SKM-1 treated with dmso at 0.1 percent for 144 hours (cell line): ENCODE data around the gene UBR4.

Experiments used
- DNase-seq: peaks from one replicate; lab custom pipeline; 2025; ENCODE audit not compliant: unreplicated experiment; lab: John Stamatoyannopoulos, UW

The UBR4 gene

GRCh38 chr1:19140465-19140864 is 69.6 kb downstream of the UBR4 start:
- no peak for DNase-seq

- DNase-seq: no peak
Observed at GRCh38 chr1:19139711-19140110, 70.4 kb downstream of the UBR4 start.

- no peak for DNase-seq
Observed at GRCh38 chr1:19138958-19139581, 71.0 kb downstream of the UBR4 start.

- no peak for DNase-seq
Observed at GRCh38 chr1:19138331-19138730, 71.7 kb downstream of the UBR4 start.

- DNase-seq: no peak
Observed at GRCh38 chr1:19137158-19137557, 72.9 kb downstream of the UBR4 start.

GRCh38 chr1:19133360-19133759 is 76.7 kb downstream of the UBR4 start:
- DNase-seq: no peak

- DNase-seq: no peak
Observed at GRCh38 chr1:19130468-19130867, 79.6 kb downstream of the UBR4 start.

GRCh38 chr1:19128968-19129514 is 81.0 kb downstream of the UBR4 start:
- DNase-seq: no peak

GRCh38 chr1:19124273-19124672 is 85.8 kb downstream of the UBR4 start:
- DNase-seq: no peak

GRCh38 chr1:19123837-19124236 is 86.2 kb downstream of the UBR4 start:
- DNase-seq: peak; percentile 35

GRCh38 chr1:19122668-19123067 is 87.4 kb downstream of the UBR4 start:
- no peak for DNase-seq

GRCh38 chr1:19121192-19121591 is 88.9 kb downstream of the UBR4 start:
- DNase-seq: no peak

- DNase-seq: no peak
Observed at GRCh38 chr1:19120070-19120469, 90.0 kb downstream of the UBR4 start.

- no peak for DNase-seq
Observed at GRCh38 chr1:19115082-19115808, 94.8 kb downstream of the UBR4 start.

GRCh38 chr1:19113697-19114092 is 96.4 kb downstream of the UBR4 start:
- no peak for DNase-seq

- no peak for DNase-seq
Observed at GRCh38 chr1:19112891-19113696, 97.0 kb downstream of the UBR4 start.

- no peak for DNase-seq
Observed at GRCh38 chr1:19110257-19110927, 99.7 kb downstream of the UBR4 start.

- no peak for DNase-seq
Observed at GRCh38 chr1:19109545-19109944, 100.5 kb downstream of the UBR4 start.

- DNase-seq: no peak
Observed at GRCh38 chr1:19101244-19101643, 108.8 kb downstream of the UBR4 start.

GRCh38 chr1:19100028-19100427 is 110.0 kb downstream of the UBR4 start:
- no peak for DNase-seq

- no peak for DNase-seq
Observed at GRCh38 chr1:19096990-19097389, 113.1 kb downstream of the UBR4 start.
